NOMO-1 treated with dmso at 0.1 percent for 144 hours (cell line): ENCODE results near the gene SLC35E1.

Experiments used
- DNase-seq: peaks from one replicate; lab custom pipeline; 2025; ENCODE audit not compliant: unreplicated experiment; lab: John Stamatoyannopoulos, UW

Gene SLC35E1

GRCh38 chr19:16582486-16583261, 10.5 kb upstream of the SLC35E1 start:
- no peak for DNase-seq

- DNase-seq, result no peak
These were observed 9.7 kb upstream of the SLC35E1 start for GRCh38 chr19:16581971-16582343.

GRCh38 chr19:16581145-16581970, 9.1 kb upstream of the SLC35E1 start:
- DNase-seq, result no peak

- DNase-seq, result no peak
These were observed 7.2 kb upstream of the SLC35E1 start for GRCh38 chr19:16579381-16579780.

- no peak for DNase-seq
These were observed 5.3 kb upstream of the SLC35E1 start for GRCh38 chr19:16577531-16577985.

GRCh38 chr19:16576690-16577530, 4.7 kb upstream of the SLC35E1 start:
- no peak for DNase-seq

GRCh38 chr19:16575861-16576689, 3.9 kb upstream of the SLC35E1 start:
- DNase-seq, result no peak

GRCh38 chr19:16575282-16575681, 3.1 kb upstream of the SLC35E1 start:
- no peak for DNase-seq

GRCh38 chr19:16573925-16574324, 1.7 kb upstream of the SLC35E1 start:
- no peak for DNase-seq

GRCh38 chr19:16573296-16573695, 1.1 kb upstream of the SLC35E1 start:
- no peak for DNase-seq

GRCh38 chr19:16571822-16572331, 338 bp downstream of the SLC35E1 start:
- DNase-seq, result no peak

- DNase-seq, result peak; percentile 20
These were observed 932 bp downstream of the SLC35E1 start for GRCh38 chr19:16571283-16571682.

- no peak for DNase-seq
These were observed 2.5 kb downstream of the SLC35E1 start for GRCh38 chr19:16569609-16570320.

GRCh38 chr19:16566702-16567101, 5.5 kb downstream of the SLC35E1 start:
- no peak for DNase-seq

- no peak for DNase-seq
These were observed 6.1 kb downstream of the SLC35E1 start for GRCh38 chr19:16566161-16566560.

GRCh38 chr19:16564842-16565241, 7.4 kb downstream of the SLC35E1 start:
- no peak for DNase-seq

- no peak for DNase-seq
These were observed 9.6 kb downstream of the SLC35E1 start for GRCh38 chr19:16562608-16563025.

- DNase-seq, result no peak
These were observed 10.8 kb downstream of the SLC35E1 start for GRCh38 chr19:16561382-16561781.

- no peak for DNase-seq
These were observed 12.4 kb downstream of the SLC35E1 start for GRCh38 chr19:16559780-16560276.
